Central memory CD4-positive, alpha-beta T cell (primary cell): ENCODE data around the gene FOCAD.
A peak's percentile ranks its signal among the peaks of the same experiment; 100 is the strongest.

Source experiments
- DNase-seq: peaks from one replicate; pipeline ENCODE4 v3.0.0; 2022

FOCAD gene

DNA sequence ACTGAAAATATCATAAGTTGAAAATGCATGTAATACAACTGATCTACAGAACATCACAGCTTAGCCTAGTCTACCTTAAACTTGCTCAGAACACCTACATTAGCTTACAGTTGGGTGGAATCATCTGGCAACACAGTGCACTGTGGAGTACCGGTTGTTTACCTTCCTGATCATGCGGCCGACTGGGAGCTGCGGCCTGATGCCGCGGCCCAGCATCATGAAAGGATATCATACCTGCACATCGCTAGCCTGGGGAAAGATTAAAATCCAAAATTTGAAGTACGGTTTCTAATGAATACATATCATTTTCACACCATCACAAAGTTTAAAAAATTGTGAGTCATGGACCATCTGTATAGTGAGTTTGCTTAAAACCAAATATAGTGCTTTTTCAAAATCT is 345.6 kb downstream of the FOCAD start:
- no peak for DNase-seq

DNA sequence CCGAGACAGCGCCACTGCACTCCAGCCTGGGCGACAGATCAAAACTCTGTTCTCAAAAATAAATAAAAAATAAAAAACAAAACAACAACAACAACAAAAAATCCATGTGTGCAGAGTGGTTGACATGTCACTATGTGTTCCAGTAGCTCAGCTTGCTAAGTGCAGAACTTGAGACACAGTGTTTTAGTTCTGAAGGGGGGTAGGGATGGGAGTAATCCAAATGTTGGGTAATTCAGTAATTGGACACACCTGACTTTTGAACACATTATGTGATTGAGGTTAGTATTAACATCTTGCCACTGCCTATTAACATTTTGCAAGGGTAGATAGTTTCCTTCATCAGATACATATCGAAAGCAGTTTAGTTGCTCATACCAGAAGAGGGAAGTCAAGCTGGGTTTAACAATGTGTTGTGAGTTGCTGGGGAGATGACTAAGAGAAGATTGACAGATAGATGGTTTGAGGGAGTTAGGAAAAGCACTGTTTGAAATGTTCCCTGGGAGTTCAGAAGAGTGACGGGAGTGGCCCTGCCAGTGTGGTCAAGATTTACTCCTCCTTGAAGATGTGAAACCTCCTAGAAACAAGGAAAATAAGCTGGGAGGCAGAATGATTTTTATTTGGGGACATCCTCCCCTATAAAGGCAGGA is 346.5 kb downstream of the FOCAD start:
- DNase-seq = peak; percentile 24

GRCh38 chr9:21031091-21031807 is 347.2 kb downstream of the FOCAD start, which contains the start of gene HACD4:
HACD4 (minus strand) TSS chr9:21031640; CDS start chr9:21031590, 50 bp downstream.
- peak; percentile 68 for DNase-seq

- no peak for DNase-seq
Measured at GRCh38 chr9:21031808-21032183, 347.7 kb downstream of the FOCAD start.

GRCh38 chr9:21037278-21037677 is 353.2 kb downstream of the FOCAD start:
- no peak for DNase-seq

DNA sequence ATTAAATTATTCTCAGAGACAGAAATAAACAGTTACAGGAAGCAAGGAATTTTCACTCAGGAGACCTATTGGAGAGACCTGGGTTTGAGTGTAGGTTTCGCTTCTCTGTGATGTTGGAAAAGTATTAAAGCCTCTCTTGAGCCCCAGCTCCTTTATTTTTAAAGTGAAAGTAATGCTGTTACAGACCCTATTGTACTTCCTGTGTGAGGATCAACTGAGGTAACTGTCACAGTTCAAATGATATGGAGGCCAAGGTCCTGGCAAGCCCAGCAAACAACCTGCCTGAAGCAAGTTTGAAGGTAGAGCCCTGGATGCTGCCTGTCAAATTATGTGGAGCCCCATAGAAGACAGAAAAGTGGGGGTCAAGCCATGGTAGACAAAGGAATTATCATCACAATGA is 355.2 kb downstream of the FOCAD start:
- DNase-seq = no peak

DNA sequence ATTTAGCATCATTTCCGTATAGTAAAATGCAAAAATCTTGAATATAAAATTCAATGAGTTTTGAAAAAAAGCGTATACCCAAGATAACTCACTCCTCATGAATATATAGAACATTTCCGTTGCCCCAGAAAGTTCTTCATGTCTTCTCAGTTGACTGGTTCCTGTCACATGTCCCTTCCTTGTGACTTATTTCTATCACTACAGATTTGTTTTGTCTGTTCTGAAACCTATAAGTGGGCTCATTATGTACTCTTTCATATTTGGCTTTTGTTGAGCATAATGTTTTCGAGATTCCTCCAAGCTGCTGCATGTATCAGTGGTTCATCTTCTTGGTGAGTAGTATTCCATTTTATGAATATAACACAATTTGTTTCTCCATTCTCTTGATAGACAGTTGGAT is 358.4 kb downstream of the FOCAD start:
- DNase-seq = no peak

DNA sequence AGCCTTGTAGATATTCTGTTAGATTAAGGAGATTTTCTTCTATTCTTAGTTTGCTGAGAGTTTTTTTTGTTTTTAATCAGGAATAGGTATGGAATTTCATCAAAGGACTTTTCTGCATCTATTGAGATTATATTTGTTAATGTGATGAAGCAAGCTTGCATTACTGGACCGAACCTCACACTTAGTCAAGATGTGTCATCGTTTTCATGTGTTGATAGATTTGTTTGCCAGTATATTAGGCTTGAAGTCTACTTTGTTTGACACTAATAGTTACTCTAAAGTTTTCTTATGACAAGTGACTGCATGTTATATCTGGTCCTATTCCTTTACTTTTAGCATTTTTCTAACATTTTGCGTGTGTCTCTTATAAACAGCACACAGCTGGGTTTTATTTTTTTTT is 359.8 kb downstream of the FOCAD start:
- no peak for DNase-seq
